Activated naive CD4-positive, alpha-beta T cell treated with Interleukin-2 at 50 U/mL for 16 hours (primary cell): ENCODE results near the gene PLD4.
"Not testable (repeated sequence)": the region's sequence is repeated elsewhere in the genome, so short reads cannot be mapped to it uniquely, and the experiment has no call there.

Source experiments
- DNase-seq: peaks from one replicate; pipeline ENCODE4 v3.0.0-alpha.2; 2020

PLD4 gene

DNA sequence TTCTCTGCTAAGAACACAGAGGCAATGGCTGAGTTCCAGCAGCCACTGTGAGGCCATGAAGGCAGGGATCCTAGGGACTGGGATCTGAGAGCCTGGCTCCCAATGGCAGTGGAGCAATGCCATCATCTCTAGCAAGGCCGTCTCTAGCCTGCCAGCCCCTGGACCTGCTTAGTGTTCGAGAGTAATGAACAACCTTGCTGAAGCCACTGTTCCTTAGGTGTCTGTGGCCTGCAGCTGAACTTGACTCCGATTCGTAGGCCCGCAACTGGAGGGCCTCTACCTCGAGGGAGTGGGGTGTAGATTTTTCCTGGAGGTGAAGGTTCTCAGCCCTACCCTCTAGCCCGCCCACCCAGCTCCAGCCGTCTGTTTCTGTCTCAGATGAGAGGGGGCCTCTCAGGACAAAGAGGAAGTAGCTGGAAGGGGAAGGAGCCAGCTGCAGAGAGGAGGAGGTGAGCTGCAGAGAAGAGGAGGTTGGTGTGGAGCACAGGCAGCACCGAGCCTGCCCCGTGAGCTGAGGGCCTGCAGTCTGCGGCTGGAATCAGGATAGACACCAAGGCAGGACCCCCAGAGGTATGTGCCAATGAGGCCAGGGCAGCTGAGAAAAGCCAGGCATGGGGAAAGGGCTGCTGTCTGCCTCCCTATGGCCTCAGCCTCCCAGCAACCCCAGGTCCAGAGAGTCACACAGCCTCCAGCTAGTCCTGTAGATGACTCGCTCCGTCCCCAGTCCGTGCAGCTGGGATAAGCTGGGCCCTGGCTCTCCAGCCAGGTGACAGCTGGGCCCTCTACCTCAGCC is at the start of gene PLD4:
PLD4 (plus strand) TSS at position 459 of the 793 bp plus-strand sequence. CDS start 2,262 bp downstream, outside the sequence.
- DNase-seq: no peak

DNA sequence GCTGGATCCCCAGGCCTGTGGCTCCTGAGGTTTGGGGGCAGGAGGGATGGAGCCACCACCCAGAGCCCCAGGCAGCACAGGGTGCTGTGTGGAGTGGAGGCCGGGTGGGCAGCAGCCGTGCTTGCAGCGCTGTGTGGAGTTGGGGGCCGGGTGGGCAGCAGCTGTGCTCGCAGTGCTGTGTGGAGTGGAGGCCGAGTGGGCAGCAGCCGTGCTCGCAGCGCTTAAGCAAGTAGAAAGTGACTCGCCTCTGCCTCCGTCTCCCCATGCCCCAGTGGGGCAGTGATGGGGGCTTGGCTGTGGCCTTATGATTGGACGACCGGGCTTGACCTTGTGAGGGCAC is 49.3 kb upstream of the PLD4 start:
- DNase-seq: no peak

GRCh38 chr14:104875811-104876210 is 48.9 kb upstream of the PLD4 start:
- DNase-seq: no peak

- peak; percentile 35 for DNase-seq
These were observed 48.4 kb upstream of the PLD4 start for GRCh38 chr14:104876251-104876699.

GRCh38 chr14:104877066-104877805 is 47.4 kb upstream of the PLD4 start:
- no peak for DNase-seq

DNA sequence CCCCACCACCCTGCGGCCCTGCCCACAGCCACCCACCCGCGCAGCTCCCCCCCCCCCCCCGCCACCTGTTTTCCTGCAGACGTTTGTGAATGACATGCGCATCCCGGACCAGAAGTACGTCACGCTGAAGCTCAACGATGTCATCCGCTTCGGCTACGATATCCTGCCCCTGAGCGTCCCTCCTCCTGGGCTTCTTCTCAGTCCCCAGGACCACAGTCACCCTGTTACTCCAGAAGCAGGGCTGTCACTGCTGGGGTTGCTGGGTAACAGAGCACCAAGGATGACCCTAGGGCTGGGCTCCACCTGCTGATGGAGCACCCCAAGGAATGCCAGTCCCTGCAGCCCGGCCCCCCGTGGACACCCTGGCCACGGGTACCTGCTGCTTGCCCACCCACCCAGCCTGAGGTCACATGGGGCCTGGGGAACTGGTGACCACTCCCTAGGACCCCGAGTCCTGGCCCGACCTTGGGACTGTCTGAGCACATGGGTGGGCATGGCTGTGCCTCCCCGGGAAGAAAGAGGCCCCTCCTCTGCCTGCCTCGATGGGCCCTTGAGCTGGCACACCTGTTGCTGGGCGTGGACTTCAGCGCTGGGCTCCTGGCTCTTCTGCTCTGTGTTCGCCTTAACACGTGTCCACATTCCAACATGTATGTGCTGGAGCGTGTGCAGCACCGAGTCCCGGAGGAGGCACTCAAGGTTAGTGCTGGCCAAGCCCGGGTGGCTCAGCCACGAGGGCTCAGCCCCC is 46.7 kb upstream of the PLD4 start:
- no peak for DNase-seq

DNA sequence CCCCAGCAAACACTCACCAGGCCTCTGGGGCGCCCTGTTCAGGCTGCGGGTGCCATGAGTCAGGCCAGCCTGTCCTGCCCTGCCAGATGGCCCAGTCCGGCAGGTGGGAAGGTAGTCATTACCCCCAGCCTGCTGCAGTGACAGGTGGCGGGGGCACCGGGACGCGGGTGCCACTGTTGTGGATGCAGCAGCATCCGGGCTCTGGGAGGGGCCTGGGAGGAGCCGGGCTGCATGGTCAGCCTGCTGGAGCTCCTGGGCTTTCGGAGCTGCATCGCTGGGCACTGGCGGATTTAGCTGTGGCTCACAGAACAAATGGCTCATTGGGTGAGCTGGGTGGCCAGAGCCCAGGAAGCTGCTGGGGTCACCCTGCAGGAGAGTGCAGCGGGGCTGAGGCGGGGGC is 46.1 kb upstream of the PLD4 start:
- DNase-seq: no peak

- DNase-seq: no peak
These were observed 45.3 kb upstream of the PLD4 start for GRCh38 chr14:104879201-104879982.

DNA sequence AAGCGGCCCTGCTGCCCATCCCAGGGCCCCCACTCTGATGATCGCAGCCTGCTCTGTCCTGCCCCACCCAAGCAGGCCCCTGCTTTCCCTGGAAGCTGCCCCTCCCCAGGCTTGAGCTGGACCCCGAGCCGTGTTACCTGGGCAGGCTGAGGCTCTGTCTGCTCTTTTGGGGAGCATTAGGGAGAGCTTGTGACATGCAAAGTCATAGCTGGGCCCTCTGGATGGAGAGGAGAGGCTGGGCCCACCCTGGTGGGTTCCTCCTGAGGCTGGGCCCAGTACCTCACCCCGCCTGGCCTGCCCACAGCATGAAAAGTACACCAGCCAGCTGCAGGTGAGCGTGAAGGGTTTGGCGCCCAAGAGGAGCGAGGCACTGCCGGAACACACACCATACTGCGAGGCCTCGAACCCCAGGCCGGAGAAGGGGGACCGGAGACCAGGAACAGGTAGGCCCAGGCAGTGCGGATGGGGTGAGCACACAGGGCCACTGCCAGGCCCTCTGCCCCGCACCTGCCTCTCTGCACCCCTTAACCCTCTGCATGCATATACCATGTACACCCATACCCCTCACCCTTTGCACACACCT is 44.6 kb upstream of the PLD4 start:
- no peak for DNase-seq

GRCh38 chr14:104880584-104881210 is 44.0 kb upstream of the PLD4 start:
- no peak for DNase-seq

GRCh38 chr14:104881369-104881979 is 43.2 kb upstream of the PLD4 start:
- DNase-seq: no peak

DNA sequence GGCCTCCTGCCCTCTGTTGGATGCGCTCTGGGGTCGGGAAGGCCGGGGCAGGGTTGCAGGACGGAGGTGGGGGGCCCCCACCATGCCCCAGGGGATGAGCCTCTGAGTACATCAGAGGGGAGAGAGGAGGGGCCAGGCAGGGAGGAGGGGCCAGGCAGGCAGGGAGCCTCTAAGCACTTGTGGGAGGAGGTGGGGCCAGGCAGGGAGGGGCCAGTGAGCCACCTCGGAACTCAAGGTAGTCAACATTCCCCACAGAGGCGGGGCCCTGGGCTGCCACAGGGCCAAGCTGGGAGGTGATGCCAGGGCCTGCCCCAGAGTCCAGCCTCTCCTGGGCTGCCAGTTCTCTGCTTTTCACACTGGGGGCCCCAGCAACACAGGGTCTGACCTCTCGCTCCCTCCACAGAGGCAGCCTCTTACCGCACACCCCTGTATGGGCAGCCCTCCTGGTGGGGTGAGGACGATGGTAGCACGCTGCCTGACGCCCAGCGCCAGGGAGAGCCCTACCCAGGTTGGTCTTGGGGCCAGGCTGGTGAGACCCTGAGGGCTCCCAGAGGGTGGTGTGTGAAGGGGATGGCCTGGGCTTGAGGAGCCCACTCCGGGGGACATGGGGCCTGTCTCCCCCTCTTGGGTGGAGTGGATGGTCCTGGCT is 42.2 kb upstream of the PLD4 start:
- DNase-seq: no peak

DNA sequence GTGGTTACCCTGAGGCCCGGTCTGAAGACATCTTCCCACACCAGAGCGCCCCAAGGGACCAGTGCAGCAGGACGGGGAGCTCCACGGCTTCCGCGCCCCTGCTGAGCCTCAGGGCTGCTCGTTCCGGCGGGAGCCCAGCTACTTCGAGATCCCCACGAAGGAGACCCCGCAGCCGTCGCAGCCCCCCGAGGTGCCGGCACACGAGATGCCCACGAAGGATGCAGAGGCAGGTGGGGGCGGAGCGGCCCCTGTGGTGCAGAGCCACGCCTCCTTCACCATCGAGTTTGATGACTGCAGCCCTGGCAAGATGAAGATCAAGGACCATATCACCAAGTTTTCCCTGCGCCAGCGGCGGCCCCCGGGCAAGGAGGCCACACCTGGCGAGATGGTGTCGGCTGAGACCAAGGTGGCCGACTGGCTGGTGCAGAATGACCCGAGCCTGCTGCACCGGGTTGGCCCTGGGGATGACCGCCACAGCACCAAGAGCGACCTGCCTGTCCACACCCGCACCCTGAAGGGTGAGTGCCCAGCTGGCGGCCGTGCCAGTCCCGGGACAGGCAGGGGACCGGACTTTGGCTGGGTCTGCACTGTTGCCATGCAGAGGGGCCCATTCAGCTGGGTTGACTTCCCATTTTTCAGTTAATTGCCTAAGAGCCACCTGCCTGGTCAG is 41.6 kb upstream of the PLD4 start:
- DNase-seq: no peak

GRCh38 chr14:104883681-104884361 is 40.9 kb upstream of the PLD4 start:
- no peak for DNase-seq

- not testable (repeated sequence) for DNase-seq
These were observed 40.3 kb upstream of the PLD4 start for GRCh38 chr14:104884381-104884780.

DNA sequence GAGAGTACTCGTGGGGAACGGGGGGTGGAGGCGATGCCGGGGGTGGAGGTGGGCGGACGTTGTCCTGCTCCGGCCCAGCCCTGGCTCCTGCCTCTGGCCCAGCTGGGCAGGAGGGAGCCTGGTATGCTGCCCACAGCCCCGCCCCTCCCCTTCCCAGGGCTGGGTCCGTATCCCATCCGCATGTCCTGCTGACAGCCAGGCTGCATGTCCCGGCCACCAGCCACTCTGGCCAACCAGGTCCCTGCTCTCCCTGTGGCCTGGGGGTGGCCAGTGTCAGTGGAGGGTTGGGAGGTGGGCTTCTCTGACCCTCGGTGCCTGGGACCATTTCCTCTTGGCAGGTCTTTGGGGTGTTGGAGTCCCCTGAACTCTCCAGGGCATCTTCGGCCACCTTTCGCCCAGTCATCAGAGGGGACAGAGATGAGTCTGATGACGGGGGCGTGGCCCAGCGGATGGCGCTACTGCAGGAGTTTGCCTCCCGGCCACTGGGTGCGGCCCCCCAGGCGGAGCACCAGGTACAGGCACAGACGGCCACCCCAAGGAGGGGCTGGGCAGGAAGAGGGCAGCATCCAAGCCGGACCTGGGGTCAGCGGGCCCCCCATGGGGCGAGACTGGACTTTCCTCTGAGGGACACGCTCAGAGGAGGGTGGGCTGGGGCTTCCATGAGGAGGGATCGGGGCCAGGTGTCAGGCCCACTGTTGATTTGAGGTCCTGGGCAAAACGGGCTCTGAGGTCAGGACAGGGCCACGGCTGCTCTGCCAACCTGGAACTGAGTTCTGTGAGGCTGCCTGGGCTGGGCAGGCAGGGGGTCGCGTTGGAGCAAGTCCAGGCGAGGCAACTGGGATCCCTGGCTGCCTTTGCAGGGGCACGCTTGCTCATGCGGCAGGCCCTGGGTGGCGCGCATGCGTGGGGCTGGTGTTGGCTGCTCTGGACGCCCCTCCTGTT is 39.4 kb upstream of the PLD4 start:
- DNase-seq: no peak

DNA sequence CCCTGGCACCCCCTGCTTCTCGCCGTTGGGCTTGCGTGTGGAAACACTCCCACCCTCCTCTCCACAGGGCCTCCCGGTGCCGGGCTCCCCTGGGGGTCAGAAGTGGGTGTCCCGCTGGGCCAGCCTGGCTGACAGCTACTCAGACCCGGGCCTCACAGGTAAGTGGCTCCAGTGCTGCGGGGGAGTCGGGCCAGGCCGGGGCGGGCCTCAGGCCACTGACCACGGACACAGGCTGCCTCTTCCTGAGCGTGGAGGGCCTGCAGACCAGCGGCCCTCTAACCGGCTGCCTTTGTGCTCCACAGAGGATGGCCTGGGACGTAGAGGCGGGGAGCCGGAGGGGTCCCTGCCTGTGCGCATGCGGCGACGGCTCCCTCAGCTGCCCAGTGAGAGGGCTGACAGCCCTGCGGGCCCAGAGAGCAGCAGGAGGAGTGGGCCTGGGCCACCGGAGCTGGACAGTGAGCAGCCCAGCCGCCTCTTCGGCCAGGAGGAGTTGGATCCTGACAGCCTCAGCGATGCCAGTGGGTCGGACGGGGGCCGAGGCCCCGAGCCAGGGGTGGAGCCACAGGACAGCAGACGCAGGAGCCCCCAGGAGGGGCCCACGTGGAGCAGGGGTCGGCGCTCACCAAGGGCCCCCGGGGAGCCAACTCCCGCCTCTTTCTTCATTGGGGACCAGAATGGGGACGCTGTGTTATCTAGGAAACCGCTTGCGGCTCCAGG is 38.5 kb upstream of the PLD4 start:
- no peak for DNase-seq
